ENCODE results near the gene PGAP6.
A peak's percentile ranks its signal among the peaks of the same experiment; 100 is the strongest.
"Not testable (repeated sequence)": the region's sequence is repeated elsewhere in the genome, so short reads cannot be mapped to it uniquely, and the experiment has no call there.

Gene PGAP6

DNA sequence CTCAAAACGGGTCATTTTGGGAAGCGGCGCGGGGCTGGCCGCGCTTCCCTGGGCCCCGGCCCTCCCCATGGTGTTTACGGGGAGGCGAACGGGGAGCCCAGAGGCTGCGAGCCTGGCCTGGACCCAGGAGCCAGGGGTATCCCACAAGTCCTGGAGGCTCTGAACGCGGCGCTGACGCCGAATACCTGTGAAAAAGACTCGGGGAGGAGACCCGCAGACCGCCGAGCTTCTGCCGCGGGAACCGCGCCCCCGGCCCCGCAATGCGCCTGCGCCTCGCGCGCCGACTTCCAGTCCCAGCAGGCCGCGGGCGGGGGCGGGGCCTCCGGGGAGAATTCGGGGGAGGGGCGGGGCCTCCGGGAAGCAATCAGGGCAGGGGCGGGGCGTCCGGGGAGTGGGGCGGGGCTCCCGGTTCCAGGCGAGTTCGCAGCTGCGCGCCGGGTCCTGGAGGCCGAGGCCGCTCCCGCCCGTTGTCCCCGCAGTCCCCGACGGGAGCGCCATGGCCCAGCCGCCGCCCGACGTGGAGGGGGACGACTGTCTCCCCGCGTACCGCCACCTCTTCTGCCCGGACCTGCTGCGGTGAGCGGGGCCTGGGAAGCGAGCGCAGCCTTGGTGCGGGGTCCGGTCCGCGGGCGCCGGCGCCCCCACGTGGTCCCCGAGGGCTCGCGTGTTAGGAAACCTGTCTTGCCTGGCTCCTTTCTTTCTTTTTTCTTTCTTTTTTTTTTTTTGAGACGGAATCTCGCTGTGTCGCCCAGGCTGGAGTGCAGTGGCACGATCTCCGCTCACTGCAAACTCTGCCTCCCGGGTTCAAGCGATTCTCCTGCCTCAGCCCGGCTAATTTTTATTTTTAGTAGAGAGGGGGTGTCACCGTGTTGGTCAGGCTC lies 19.9 kb upstream of the PGAP6 start, which contains the start of gene DECR2:
TSS of gene DECR2 (plus strand) at position 418 of the 881 bp plus-strand sequence. CDS start at position 497, 79 bp downstream.
- peak; percentile 95 to 100 for DNase-seq

DNA sequence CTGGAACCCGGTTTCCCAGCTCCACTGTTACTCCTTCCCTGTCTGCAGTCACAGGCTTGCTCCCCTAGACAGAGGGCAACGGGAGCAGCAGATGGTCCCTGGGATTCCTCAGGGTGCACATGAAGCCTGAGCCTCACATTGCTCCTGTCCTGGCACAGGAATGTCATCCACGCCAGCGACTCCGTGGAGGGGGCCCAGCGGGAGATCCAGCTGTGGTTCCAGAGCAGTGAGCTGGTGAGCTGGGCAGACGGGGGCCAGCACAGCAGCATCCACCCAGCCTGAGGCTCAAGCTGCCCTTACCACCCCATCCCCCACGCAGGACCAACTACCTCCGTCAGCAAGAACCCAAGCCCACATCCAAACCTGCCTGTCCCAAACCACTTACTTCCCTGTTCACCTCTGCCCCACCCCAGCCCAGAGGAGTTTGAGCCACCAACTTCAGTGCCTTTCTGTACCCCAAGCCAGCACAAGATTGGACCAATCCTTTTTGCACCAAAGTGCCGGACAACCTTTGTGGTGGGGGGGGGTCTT lies 18.3 kb upstream of the PGAP6 start:
- no peak for DNase-seq

DNA sequence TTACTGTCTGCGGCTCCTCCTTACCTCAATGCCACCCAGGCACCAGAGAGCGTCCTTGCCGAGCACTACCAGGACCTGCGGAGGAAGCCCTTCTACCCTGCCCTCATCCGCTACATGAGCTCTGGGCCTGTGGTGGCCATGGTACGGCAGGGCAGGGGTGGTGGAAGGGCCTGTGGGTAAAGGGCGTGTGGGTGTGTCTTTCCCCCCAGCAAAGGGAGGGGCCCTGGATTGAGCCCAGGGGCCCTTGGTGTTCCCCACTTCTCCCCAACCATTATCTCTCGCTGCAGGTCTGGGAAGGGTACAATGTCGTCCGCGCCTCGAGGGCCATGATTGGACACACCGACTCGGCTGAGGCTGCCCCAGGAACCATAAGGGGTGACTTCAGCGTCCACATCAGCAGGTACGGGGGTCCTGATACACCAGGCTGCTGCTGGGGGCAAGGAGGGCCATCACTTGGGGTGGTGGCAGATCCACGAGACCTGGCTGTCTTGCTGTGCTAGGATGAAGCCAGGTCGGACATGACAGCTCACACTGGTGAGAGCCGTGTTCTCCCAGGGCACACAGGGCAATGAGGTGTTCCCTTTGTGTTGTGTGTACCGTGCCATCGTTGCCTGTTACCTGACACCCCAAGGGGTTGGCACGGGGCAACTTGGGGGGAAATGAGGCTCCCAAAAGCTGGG lies 17.7 kb upstream of the PGAP6 start:
- no peak for DNase-seq

- no peak for DNase-seq
These were observed 17.0 kb upstream of the PGAP6 start for GRCh38 chr16:398561-399339.

DNA sequence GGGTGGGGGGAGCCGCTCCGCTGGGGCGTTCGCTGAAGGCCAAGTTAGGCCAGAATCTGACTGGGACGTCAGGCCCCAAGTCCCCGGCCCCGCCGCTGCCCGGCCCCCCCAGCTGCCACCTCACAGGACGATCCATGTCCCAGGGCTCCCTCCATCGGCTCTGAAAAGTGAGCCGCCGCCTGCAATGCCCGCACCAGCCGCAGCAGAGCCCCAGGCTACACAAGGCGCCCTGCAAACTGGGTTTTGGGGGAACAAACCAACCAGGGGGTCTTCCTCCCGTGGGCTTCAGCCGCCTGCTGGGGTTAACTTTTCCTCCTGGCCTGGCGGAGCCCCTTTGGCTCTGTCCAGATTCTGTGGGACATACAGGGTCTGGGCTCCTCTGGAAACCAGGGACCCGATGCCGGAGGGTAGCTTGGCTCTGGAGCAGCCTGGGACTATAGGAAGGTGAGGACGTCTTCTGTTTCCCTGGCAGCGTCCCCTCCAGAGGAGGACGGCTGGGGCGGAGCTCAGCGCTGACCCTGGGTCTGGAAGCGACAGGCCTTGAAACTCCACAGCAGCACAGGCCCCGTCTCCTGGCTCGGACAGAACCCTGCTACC lies 16.1 kb upstream of the PGAP6 start:
- no peak for DNase-seq

- DNase-seq: no peak
These were observed 15.4 kb upstream of the PGAP6 start, which contains the start of gene NME4 for GRCh38 chr16:397135-397661. Gene NME4, plus strand, starts transcription at chr16:397199. Its CDS starts 24 bp downstream, at chr16:397223.

DNA sequence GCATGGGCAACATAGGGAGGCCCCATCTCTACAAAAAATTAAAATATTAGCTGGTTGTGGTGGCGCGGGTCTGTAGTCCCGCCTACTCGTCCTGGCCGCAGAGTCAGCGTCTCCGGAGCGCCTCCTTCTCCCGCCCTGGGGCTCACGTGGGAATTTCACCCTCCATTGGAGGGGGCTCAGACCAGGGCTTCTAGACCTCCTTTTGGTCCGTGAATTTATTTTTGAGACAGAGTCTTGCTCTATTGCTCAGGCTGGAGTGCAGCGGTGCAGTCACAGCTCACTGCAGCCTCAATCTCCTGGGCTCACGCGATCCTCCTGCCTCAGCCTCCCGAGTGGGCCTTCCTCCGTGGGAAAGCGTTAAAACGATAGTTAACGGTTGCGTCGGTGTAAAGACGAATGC lies 14.8 kb upstream of the PGAP6 start:
- no peak for DNase-seq

- no peak for DNase-seq
These were observed 14.4 kb upstream of the PGAP6 start for GRCh38 chr16:396199-396598.

- no peak for DNase-seq
These were observed 10.8 kb upstream of the PGAP6 start for GRCh38 chr16:392450-393030.

GRCh38 chr16:391885-392335 lies 10.1 kb upstream of the PGAP6 start:
- peak; percentile 63 to 72 for DNase-seq

DNA sequence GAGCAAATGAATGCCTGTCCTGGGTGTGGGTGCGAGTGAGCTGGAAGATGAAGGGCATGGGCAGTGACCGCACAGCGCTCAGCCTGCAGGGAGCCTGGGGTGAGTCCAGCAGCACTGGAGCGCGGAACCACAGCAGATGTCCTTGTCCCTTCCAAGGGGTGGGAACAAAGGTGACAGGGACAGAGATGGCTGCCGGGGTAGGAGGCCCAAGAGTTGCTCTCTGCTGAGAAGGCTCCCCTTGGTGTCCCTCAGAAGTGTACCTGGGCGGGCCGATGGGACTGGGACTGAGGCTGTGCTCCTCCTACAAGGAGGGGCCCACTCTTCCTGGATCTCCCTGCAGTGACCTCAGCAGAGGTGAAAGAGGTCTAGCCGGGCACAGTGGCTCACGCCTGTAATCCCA lies 7.6 kb upstream of the PGAP6 start:
- no peak for DNase-seq

DNA sequence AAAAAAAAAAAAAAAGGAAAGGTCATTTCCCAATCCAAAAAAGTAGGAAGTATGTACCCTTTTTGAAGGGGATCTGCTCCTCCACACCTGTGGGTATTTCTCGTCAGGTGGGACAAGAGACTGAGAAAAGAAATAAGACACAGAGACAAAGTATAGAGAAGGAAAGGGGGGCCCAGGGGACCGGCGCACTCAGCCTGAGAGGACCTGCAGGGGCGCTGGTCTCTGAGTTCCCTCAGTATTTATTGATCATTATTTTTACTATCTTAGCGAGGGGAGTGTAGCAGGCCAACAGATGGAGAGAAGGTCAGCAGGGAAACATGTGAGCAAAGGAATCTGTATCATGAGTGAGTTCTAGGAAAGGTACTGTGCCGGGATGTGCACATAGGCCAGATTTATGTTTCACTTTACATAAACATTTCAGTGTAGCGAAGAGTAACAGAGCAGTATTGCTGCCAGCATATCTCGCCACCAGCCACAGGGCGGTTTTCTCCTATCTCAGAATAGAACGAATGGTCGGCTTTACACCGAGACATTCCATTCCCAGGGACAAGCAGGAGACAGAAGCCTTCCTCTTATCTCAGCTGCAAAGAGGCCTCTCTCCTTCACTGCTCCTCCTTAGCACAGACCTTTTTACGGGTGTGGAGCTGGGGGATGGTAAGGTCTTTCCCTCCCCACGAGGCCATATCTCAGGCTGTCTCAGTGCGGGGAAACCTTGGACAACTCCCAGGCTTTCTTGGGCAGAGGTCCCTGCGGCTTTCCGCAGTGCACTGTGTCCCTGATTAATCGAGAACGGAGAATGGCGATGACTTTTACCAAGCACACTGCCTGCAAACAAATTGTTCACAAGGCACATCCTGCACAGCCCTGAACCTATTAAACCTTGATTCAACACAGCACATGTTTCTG lies 6.2 kb upstream of the PGAP6 start:
- DNase-seq: not testable (repeated sequence)

DNA sequence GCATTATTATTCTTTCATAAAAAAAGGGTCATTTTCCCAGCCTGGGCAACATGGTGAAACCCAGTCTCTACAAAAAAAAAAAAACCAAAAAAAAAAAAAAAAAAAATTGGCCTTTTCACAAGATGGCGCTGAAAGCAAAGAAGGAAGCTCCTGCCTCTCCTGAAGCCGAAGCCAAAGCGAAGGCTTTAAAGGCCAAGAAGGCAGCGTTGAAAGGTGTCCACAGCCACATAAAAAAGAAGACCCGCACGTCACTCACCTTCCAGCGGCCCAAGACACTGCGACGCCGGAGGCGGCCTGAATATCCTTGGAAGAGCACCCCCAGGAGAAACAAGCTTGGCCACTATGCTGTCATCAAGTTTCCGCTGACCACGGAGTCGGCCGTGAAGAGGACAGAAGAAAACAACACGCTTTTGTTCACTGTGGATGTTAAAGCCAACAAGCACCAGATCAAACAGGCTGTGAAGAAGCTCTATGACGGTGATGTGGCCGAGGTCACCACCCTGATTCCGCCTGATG lies 4.9 kb upstream of the PGAP6 start:
- no peak for DNase-seq

GRCh38 chr16:383326-384051 lies 1.7 kb upstream of the PGAP6 start:
- peak in 1 of 2 experiments; percentile 42 for DNase-seq

DNA sequence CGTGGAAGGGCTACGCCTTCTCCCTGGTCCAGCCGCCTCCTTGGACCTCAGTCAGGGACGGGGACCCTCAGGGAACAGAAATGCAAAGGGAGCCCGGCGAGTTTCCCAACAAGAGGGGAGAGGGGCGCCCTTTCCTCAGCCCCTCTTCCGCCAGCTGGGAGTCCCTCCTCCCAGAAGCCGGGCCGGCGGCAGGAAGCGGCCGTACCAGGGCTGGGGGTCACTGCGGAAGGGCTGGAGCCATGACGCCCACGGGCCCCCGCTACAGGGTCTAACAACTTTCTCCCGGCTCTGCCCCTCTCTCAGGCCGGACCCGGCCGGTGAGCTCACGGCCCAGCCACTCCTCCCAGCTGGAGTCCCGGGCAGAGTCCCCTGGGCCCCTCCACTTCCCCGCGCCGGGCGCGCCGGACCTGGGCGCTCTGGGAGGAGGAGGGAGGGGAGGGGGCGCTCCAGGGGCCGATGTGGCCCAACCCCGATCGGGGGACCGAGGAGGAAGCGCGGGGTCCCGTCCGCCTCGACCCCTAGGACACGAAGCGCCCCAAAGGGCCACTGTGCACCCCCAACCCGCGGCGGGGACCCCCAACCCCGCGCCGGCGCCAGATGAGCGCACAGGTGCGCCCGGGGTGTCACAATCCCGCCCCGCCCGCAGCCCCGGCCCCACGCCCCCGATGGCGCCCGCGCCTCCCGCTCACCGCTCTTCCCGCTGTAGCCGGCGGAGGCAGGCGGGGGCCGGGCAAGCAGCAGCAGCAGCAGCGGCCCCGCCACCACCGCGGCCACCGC lies 578 bp downstream of the PGAP6 start:
- no peak for DNase-seq

DNA sequence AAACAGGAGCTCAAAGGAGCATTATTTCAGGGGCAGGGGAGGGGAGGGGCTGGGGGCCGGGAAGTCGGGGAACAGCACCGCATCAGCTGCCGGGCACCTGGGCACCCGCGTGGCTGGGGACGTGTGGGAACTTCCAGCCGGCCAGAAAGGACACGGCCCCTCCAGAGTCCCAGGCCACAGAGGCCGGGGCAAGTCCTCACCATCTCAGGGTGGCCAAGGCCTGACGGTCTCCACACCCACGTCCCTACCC lies 1.1 kb downstream of the PGAP6 start:
- no peak for DNase-seq

- no peak for DNase-seq
These were observed 1.6 kb downstream of the PGAP6 start for GRCh38 chr16:379961-380761.
